Measurements from ENCODE around the gene GALNT17. TPM values are rescaled to one million over a fixed set of nuclear protein-coding genes. Genes with fewer than 3 reads are reported as not detected.

GALNT17 gene
- total and polyA plus RNA-seq, 2 experiments from 2014 or later: 11.1 to 65.6 TPM

DNA sequence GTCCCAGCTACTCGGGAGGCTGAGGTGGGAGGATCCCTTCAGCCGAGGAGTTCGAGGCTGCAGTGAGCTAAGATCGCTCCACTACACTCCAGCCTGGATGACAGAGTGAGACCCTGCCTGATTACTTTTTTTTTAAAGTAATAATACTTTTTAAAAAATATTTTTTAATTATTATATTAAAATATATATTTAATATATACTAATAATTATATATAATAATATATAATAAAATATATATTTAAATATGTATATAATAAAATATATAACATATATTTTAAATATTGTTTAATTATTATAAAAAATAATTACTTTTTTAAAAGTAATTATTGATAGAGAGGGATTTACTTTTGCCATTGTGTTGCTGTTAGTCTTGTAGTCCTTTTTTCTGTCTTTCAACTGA lies 169.2 kb downstream of the GALNT17 start (continued):
- TF ChIP-seq, protein P1, sequence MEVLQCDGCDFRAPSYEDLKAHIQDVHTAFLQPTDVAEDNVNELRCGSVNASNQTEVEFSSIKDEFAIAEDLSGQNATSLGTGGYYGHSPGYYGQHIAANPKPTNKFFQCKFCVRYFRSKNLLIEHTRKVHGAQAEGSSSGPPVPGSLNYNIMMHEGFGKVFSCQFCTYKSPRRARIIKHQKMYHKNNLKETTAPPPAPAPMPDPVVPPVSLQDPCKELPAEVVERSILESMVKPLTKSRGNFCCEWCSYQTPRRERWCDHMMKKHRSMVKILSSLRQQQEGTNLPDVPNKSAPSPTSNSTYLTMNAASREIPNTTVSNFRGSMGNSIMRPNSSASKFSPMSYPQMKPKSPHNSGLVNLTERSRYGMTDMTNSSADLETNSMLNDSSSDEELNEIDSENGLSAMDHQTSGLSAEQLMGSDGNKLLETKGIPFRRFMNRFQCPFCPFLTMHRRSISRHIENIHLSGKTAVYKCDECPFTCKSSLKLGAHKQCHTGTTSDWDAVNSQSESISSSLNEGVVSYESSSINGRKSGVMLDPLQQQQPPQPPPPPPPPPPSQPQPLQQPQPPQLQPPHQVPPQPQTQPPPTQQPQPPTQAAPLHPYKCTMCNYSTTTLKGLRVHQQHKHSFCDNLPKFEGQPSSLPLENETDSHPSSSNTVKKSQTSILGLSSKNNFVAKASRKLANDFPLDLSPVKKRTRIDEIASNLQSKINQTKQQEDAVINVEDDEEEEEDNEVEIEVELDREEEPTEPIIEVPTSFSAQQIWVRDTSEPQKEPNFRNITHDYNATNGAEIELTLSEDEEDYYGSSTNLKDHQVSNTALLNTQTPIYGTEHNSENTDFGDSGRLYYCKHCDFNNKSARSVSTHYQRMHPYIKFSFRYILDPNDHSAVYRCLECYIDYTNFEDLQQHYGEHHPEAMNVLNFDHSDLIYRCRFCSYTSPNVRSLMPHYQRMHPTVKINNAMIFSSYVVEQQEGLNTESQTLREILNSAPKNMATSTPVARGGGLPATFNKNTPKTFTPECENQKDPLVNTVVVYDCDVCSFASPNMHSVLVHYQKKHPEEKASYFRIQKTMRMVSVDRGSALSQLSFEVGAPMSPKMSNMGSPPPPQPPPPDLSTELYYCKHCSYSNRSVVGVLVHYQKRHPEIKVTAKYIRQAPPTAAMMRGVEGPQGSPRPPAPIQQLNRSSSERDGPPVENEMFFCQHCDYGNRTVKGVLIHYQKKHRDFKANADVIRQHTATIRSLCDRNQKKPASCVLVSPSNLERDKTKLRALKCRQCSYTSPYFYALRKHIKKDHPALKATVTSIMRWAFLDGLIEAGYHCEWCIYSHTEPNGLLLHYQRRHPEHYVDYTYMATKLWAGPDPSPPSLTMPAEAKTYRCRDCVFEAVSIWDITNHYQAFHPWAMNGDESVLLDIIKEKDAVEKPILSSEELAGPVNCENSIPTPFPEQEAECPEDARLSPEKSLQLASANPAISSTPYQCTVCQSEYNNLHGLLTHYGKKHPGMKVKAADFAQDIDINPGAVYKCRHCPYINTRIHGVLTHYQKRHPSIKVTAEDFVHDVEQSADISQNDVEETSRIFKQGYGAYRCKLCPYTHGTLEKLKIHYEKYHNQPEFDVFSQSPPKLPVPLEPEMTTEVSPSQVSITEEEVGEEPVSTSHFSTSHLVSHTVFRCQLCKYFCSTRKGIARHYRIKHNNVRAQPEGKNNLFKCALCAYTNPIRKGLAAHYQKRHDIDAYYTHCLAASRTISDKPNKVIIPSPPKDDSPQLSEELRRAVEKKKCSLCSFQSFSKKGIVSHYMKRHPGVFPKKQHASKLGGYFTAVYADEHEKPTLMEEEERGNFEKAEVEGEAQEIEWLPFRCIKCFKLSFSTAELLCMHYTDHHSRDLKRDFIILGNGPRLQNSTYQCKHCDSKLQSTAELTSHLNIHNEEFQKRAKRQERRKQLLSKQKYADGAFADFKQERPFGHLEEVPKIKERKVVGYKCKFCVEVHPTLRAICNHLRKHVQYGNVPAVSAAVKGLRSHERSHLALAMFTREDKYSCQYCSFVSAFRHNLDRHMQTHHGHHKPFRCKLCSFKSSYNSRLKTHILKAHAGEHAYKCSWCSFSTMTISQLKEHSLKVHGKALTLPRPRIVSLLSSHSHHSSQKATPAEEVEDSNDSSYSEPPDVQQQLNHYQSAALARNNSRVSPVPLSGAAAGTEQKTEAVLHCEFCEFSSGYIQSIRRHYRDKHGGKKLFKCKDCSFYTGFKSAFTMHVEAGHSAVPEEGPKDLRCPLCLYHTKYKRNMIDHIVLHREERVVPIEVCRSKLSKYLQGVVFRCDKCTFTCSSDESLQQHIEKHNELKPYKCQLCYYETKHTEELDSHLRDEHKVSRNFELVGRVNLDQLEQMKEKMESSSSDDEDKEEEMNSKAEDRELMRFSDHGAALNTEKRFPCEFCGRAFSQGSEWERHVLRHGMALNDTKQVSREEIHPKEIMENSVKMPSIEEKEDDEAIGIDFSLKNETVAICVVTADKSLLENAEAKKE (CRISPR knock-in tag; IDR thresholded peaks at IDR 0.05): no peak
- no peak for TF ChIP-seq ZNF114 (CRISPR knock-in tag; IDR thresholded peaks at IDR 0.05)

DNA sequence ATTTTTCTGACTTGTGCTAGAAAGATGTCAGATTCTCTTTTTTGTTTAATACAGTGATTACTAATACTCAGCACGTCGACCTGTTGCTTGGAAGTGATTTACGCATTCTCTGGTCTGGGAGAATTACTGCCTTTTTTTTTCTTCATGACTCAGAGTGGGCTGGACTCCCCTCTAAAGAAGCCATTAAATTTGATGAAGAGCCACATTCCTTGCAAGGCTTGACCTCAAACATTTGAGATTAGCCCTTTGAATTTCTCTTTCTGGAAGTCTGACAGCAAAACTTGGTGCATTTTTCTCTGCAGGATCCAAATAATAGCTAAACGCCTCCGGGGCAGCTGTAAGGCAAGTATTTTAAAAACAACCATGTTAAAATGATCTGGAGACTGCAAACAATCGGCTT lies 171.6 kb downstream of the GALNT17 start:
- peaks cover 7% of the 10 kb centered on the region; the same call in 2 of the 3 replicates for H3K36me3 Mint-ChIP-seq (ENCODE audit: low read depth)
- Histone ChIP-seq H3K36me3 (ENCODE audit: insufficient read depth) (no peaks in the 10 kb centered on the region), H3F3A (replicated peaks; ENCODE audit: low read depth) (no peaks in the 10 kb centered on the region), H3K27ac (ENCODE audit: low read depth) (no peak overlapping the region), H3K4me2 (no peak overlapping the region), H4K20me1 (replicated peaks; ENCODE audit: insufficient read depth) (no peaks in the 10 kb centered on the region; the same call in none of the 2 replicates), H3K27me3 (ENCODE audit: insufficient read depth) (no peaks in the 10 kb centered on the region), H2AFZ (no peak overlapping the region), H3K9me2 (ENCODE audit: insufficient read depth) (no peaks in the 10 kb centered on the region), H3K79me2 (replicated peaks; ENCODE audit: insufficient read depth) (peaks cover 54% of the 10 kb centered on the region), H3K4me3 (no peak overlapping the region), H3K4me1 (ENCODE audit: insufficient read depth) (peaks cover 26% of the 10 kb centered on the region)
- peaks cover 24% of the 10 kb centered on the region for H3K4me1 Mint-ChIP-seq
- peaks cover 4% of the 10 kb centered on the region; the same call in 1 of the 3 replicates for H3K9me3 Mint-ChIP-seq
- no peak overlapping the region for H3K27ac Mint-ChIP-seq
- H3K4me3 Mint-ChIP-seq: no peak overlapping the region
- TF ChIP-seq NANOG (IDR thresholded peaks at IDR 0.05; ENCODE audit: borderline replicate concordance): no peak
- TF ChIP-seq ZNF331 (CRISPR knock-in tag; IDR thresholded peaks at IDR 0.05; ENCODE audit: low read depth): no peak
- TF ChIP-seq JUNB (IDR thresholded peaks at IDR 0.05; ENCODE audit: unreplicated experiment): no peak
- TF ChIP-seq CTCF (conservative IDR thresholded peaks at IDR 0.05; ENCODE audit: low read depth in 2 of 2): no peak
- DNase-seq (ENCODE audit: low spot score): no peak
- peaks cover 4% of the 10 kb centered on the region for H3K27me3 Mint-ChIP-seq (ENCODE audit: insufficient read depth, low read depth, poor library complexity)
- no peak for ATAC-seq

Measured in GM23338 (cell line).